ENCODE measurements around the gene CAPN5. TPM values are rescaled to one million over a fixed set of nuclear protein-coding genes. Genes with fewer than 3 reads are reported as not detected.

The CAPN5 gene
- total and polyA plus RNA-seq, 2 donors = 1.5 to 3.0 TPM

DNA sequence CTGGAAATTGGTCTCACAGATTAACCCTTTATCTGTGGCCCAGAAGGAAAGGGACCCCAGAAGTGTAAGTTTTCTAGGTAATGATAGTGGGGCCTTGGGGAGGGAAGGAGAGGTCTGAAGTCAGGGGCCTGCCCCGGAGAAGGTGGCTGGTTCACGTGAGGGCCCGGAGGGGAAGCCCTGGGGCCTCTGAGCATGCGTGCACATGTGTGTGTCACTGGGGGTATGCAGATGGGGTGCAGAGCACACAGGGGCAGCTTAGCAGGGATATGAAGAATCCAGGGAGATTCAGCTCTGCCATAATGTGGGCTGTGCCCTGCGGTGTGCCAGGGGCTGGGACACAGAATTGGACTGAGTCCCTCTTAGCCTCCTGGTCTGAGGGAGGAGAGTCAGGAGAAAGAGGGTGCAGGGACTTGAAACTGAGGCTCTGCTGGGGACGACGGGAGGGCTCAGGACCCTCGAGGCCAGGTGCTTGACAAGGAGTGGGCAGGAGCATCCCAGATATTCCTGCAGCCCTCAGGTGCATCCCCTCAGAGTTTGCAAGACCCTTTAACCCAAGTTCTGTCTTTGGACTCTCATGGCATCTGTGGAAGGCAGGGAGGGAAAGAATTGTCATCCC is 76.7 kb downstream of the CAPN5 start:
- Histone ChIP-seq H3K36me3 (ENCODE audit: control insufficient read depth in 2 of 2, insufficient read depth in 2 of 2, low read length in 1 of 2) (no peaks in the 10 kb centered on the region), H3K27me3 (ENCODE audit: control insufficient read depth in 2 of 2, insufficient read depth in 1 of 2, low read length in 1 of 2) (peaks cover 2 to 21% of the 10 kb centered on the region in 2 donors), H3K27ac (ENCODE audit: low read depth in 1 of 2, low read length in 1 of 2) (no peak overlapping the region), H3K4me1 (ENCODE audit: control insufficient read depth in 2 of 2, insufficient read depth in 2 of 2, low read length in 2 of 2) (peaks cover 11 to 20% of the 10 kb centered on the region in 2 donors), H3K9me3 (ENCODE audit: control insufficient read depth in 2 of 2, insufficient read depth in 1 of 2, low read length in 1 of 2) (peaks cover 0 to 3% of the 10 kb centered on the region in 2 donors), H3K4me3 (ENCODE audit: low read length in 2 of 2) (no peak overlapping the region)
- WGBS = 97% methylated on average over 8 of the region's 8 CpGs
- DNase-seq (ENCODE audit: low read depth in 6 of 9, low spot score in 9 of 9) = no peak

DNA sequence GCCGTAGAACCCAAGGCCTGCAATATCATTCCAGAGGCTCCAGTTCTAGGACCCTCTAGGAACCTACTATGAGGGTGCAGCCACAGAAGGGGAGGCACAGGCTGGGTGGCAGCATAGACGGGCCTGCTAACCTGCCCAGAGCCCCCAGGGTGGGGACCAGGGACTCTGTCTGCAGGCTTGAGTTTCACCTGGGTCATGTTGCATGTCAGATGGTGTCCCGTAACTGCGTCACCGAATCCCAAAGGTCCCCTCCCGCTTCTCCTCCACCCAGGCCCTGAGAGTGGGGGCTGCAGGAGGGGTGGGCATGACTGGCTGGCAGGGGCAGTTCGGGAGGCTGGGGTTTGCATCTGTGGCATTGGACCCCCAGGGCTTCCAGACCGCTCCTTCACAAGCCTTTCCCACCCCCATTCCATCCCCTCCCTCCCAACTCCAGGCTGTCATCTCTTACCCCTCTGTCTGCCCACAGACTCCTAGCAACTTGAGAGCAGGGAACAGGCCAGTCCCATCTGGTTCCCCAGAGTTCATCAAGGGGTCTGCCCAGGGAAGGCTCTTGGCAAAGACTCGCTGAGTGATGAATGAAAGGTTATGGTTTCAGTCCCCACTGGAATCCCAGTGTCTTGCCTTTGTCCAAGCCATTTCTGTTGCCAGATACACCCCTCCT is 77.6 kb downstream of the CAPN5 start:
- peaks cover 16 to 27% of the 10 kb centered on the region in 2 donors for H3K4me1 ChIP-seq (ENCODE audit: control insufficient read depth in 2 of 2, insufficient read depth in 2 of 2, low read length in 2 of 2)
- no peaks in the 10 kb centered on the region for H3K36me3 ChIP-seq (ENCODE audit: control insufficient read depth in 2 of 2, insufficient read depth in 2 of 2, low read length in 1 of 2)
- WGBS = 98% methylated on average over 9 of the region's 9 CpGs
- H3K4me3 ChIP-seq (ENCODE audit: low read length in 2 of 2) = no peak overlapping the region
- peaks cover under 1 to 12% of the 10 kb centered on the region in 2 donors for H3K27me3 ChIP-seq (ENCODE audit: control insufficient read depth in 2 of 2, insufficient read depth in 1 of 2, low read length in 1 of 2)
- no peak overlapping the region for H3K27ac ChIP-seq (ENCODE audit: low read depth in 1 of 2, low read length in 1 of 2)
- DNase-seq (ENCODE audit: low read depth in 6 of 9, low spot score in 9 of 9) = no peak
- H3K9me3 ChIP-seq (ENCODE audit: control insufficient read depth in 2 of 2, insufficient read depth in 1 of 2, low read length in 1 of 2) = no peaks in the 10 kb centered on the region

DNA sequence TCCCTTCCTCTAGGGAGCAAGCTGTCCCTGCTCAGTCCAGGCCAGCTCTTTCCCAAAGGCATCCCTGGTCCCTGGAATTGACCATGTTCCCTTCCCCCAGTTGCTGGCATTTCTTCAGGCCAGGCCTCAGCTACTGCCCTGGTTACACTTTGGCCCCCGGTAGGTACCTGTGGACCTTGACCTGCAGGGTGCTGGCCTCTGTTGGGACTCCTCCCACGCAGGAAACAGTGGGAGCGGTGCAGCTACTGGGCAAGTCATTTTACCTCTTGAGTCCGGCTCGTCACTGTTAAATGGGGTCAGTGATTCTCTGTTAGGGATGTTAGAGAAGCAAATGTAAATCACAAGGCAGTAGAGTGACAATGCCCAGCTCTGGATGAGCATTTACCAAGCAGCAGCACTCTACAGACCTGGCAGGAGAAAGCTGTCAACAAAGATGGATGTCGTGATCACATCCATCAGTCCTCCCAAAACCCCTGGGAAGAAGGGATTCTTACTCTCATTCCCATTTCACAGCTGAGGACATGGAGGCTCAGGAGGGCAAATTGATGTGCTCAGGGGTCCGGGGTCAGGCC is 78.2 kb downstream of the CAPN5 start:
- H3K4me1 ChIP-seq (ENCODE audit: control insufficient read depth in 2 of 2, insufficient read depth in 2 of 2, low read length in 2 of 2) = peaks cover 16 to 33% of the 10 kb centered on the region in 2 donors
- DNase-seq (ENCODE audit: low read depth in 6 of 9, low spot score in 9 of 9) = no peak
- no peak overlapping the region for H3K4me3 ChIP-seq (ENCODE audit: low read length in 2 of 2)
- no peaks in the 10 kb centered on the region for H3K36me3 ChIP-seq (ENCODE audit: control insufficient read depth in 2 of 2, insufficient read depth in 2 of 2, low read length in 1 of 2)
- no peak overlapping the region for H3K27ac ChIP-seq (ENCODE audit: low read depth in 1 of 2, low read length in 1 of 2)
- H3K9me3 ChIP-seq (ENCODE audit: control insufficient read depth in 2 of 2, insufficient read depth in 1 of 2, low read length in 1 of 2) = no peaks in the 10 kb centered on the region
- H3K27me3 ChIP-seq (ENCODE audit: control insufficient read depth in 2 of 2, insufficient read depth in 1 of 2, low read length in 1 of 2) = peaks cover 0 to 9% of the 10 kb centered on the region in 2 donors
- WGBS = 97% methylated on average over 7 of the region's 7 CpGs

DNA sequence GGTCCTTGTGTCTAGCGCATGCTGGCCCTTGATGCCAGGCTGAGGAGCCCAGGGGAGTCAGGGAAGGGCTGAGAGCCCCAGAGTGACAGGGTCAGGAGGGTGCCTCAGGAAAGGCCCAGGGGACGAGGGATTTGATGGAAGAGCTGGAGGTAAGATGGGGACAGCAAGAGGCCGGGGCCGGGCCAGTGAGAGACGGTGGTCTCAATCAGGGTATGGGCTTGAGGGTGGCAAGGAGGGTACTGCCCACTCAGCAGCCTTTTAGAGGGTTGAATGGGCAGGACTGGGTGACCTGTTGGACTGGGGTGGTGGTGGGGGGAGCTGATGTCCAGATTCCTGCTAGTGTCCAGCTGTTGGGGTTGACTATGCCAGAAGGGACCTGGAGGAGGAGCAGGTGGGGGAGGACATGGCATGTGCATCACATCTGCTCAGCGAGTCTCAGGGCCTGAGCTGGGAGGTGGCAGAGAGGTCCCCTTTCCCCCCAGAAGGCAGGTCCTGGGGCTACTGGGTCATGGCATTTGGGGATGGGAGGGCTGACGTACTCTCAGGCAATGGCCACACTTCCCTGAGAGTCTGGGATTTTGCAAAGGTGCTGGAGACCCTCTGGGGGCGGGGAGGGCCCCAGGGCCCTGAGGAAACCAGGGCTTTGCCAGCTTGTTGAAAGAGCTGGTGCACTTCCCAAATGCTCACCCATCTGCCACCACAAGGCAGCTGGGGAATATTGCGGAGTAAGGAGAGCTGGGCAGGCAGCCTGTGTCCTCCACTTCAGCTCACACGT is 79.7 kb downstream of the CAPN5 start:
- no peak overlapping the region for H3K27ac ChIP-seq (ENCODE audit: low read depth in 1 of 2, low read length in 1 of 2)
- H3K27me3 ChIP-seq (ENCODE audit: control insufficient read depth in 2 of 2, insufficient read depth in 1 of 2, low read length in 1 of 2) = peaks cover 0 to 6% of the 10 kb centered on the region in 2 donors
- no peak overlapping the region for H3K4me3 ChIP-seq (ENCODE audit: low read length in 2 of 2)
- H3K4me1 ChIP-seq (ENCODE audit: control insufficient read depth in 2 of 2, insufficient read depth in 2 of 2, low read length in 2 of 2) = peaks cover 16 to 39% of the 10 kb centered on the region in 2 donors
- no peaks in the 10 kb centered on the region for H3K9me3 ChIP-seq (ENCODE audit: control insufficient read depth in 2 of 2, insufficient read depth in 1 of 2, low read length in 1 of 2)
- WGBS = 95% methylated on average over 10 of the region's 10 CpGs
- no peaks in the 10 kb centered on the region for H3K36me3 ChIP-seq (ENCODE audit: control insufficient read depth in 2 of 2, insufficient read depth in 2 of 2, low read length in 1 of 2)
- no peak for DNase-seq (ENCODE audit: low read depth in 6 of 9, low spot score in 9 of 9)

DNA sequence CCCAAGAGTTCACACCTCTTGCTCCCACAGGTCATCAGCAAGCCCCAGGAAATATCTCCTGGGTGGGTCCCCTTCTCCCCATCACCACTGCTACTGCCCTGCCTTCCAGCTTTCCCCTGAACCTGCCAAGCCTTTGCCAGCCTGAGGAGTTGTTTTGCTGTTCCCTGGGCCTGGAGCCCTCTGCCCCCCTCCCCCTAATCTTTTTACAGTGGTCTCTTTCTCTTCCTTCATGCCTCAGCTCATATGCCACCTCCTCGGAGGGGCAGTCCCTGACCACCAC is 80.2 kb downstream of the CAPN5 start:
- Histone ChIP-seq H3K4me3 (ENCODE audit: low read length in 2 of 2) (no peak overlapping the region), H3K36me3 (ENCODE audit: control insufficient read depth in 2 of 2, insufficient read depth in 2 of 2, low read length in 1 of 2) (no peaks in the 10 kb centered on the region), H3K27me3 (ENCODE audit: control insufficient read depth in 2 of 2, insufficient read depth in 1 of 2, low read length in 1 of 2) (peaks cover 0 to 6% of the 10 kb centered on the region in 2 donors), H3K9me3 (ENCODE audit: control insufficient read depth in 2 of 2, insufficient read depth in 1 of 2, low read length in 1 of 2) (no peaks in the 10 kb centered on the region), H3K4me1 (ENCODE audit: control insufficient read depth in 2 of 2, insufficient read depth in 2 of 2, low read length in 2 of 2) (peaks cover 18 to 44% of the 10 kb centered on the region in 2 donors), H3K27ac (ENCODE audit: low read depth in 1 of 2, low read length in 1 of 2) (no peak overlapping the region)
- DNase-seq (ENCODE audit: low read depth in 6 of 9, low spot score in 9 of 9) = no peak
- WGBS = 42% methylated on average over 1 of the region's 1 CpG

DNA sequence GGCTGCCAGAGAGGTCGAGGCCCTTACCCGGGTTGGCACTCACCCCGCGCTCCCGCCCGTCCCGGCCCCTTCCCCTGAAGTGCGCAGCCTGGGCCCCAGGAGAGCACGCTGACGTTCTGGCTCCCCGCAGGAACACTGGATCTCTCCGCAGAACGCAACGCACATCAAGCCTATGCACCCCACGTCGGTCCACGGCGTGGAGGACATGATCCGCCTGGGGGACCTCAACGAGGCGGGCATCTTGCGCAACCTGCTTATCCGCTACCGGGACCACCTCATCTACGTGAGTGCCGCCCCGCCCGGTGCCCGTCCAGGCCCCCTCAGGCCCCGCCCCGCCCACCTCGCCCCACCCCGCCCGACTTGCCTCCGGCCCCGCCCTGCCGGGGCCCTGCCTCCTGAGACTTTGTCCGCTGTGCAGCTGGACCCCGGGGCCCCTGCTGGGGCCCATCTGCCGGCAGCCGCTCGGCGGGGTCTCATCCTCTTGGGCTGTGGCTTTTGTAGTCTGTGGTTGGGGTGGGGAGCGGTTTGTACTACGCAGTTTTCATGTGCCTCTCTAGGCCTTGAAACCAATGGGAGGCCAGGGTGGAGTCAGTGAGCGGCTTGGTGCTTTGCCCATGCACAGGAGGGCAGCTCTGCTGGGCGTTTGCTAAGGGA is 81.0 kb downstream of the CAPN5 start:
- peaks cover 0 to 6% of the 10 kb centered on the region in 2 donors for H3K27me3 ChIP-seq (ENCODE audit: control insufficient read depth in 2 of 2, insufficient read depth in 1 of 2, low read length in 1 of 2)
- no peaks in the 10 kb centered on the region for H3K9me3 ChIP-seq (ENCODE audit: control insufficient read depth in 2 of 2, insufficient read depth in 1 of 2, low read length in 1 of 2)
- H3K4me3 ChIP-seq (ENCODE audit: low read length in 2 of 2) = peak overlapping the region; percentile 16 to 25
- peaks cover 24 to 47% of the 10 kb centered on the region in 2 donors for H3K4me1 ChIP-seq (ENCODE audit: control insufficient read depth in 2 of 2, insufficient read depth in 2 of 2, low read length in 2 of 2)
- peak overlapping the region in 1 of 2 donors; percentile 26 for H3K27ac ChIP-seq (ENCODE audit: low read depth in 1 of 2, low read length in 1 of 2)
- DNase-seq (ENCODE audit: low read depth in 6 of 9, low spot score in 9 of 9) = peak in 7 of 9 donors; percentile 34 to 80 (median 56)
- no peaks in the 10 kb centered on the region for H3K36me3 ChIP-seq (ENCODE audit: control insufficient read depth in 2 of 2, insufficient read depth in 2 of 2, low read length in 1 of 2)
- 25% methylated on average over 47 of the region's 47 CpGs for WGBS

DNA sequence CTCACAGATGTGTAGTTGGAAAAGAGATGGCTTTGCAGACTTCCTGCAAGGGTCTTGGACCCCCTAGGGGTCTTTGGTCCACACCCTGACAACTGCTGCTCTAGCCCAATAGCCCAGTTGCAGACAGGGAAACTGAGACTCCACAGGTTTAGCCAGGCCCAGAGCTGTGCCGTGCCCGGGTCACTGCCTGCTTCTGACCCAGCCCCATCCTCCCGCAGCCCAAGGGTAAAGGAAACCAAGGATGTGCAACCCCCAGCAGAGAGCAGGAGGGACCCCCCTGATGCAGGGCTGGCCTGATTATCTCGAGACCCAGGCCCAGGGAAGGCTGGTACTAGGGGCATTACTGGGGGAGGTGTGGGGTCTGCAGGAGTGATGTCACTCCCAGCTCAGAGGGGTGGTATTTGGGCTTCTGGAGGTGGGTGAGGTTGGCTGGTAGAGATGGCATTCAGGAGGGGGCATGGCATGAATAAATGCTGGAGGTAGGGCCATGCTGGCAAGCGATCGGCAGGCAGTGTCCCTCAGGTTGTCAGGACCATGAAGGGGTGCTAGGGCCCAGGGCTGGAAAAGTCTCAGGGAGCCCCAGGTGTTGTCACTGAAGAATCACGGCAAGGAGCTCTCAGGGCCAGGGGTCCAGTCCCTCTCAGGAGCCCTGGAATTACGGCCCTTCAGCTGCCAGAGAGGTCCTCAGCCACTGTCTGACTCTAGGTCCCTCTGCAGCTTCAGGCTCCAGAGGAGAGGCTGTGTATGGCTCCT is 82.4 kb downstream of the CAPN5 start:
- no peak overlapping the region for H3K4me3 ChIP-seq (ENCODE audit: low read length in 2 of 2)
- no peaks in the 10 kb centered on the region for H3K9me3 ChIP-seq (ENCODE audit: control insufficient read depth in 2 of 2, insufficient read depth in 1 of 2, low read length in 1 of 2)
- no peaks in the 10 kb centered on the region for H3K36me3 ChIP-seq (ENCODE audit: control insufficient read depth in 2 of 2, insufficient read depth in 2 of 2, low read length in 1 of 2)
- H3K27me3 ChIP-seq (ENCODE audit: control insufficient read depth in 2 of 2, insufficient read depth in 1 of 2, low read length in 1 of 2) = peaks cover 0 to 6% of the 10 kb centered on the region in 2 donors
- WGBS = 98% methylated on average over 8 of the region's 8 CpGs
- no peak for DNase-seq (ENCODE audit: low read depth in 6 of 9, low spot score in 9 of 9)
- no peak overlapping the region for H3K27ac ChIP-seq (ENCODE audit: low read depth in 1 of 2, low read length in 1 of 2)
- H3K4me1 ChIP-seq (ENCODE audit: control insufficient read depth in 2 of 2, insufficient read depth in 2 of 2, low read length in 2 of 2) = peaks cover 27 to 60% of the 10 kb centered on the region in 2 donors

DNA sequence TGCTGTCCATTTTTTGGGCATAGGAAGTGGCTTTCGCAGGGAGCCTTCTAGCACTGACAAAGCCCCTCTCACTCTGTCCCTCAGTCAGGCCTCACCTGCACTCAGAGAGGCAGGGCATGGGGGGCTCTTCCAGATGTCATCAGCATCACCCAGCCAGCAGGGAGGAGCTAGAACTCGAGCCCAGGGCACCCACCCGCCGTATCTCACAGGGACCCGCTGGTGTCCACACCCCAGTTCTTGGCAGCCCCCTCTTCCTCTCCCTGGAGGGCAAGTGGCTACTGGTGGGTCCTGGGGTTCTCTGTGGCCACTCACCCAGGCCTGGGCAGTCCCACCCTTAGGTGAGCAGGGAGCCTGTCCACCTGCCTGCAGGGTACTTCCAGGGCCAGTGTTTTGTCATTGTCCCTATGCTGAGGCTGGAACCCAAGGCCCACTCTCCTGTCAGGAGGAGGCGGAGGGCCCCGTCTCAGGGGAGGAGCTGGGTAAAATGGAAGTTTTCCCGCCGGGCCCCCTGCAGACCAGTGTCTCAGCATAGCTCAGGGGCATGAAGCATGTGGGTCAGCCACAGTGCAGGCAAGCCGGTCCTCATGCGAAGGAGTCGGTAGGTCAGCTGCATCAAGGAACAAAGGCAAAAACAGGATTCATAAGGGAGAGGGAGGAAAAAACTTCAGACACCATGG is 83.1 kb downstream of the CAPN5 start:
- no peak overlapping the region for H3K4me3 ChIP-seq (ENCODE audit: low read length in 2 of 2)
- H3K9me3 ChIP-seq (ENCODE audit: control insufficient read depth in 2 of 2, insufficient read depth in 1 of 2, low read length in 1 of 2) = no peaks in the 10 kb centered on the region
- H3K36me3 ChIP-seq (ENCODE audit: control insufficient read depth in 2 of 2, insufficient read depth in 2 of 2, low read length in 1 of 2) = no peaks in the 10 kb centered on the region
- WGBS = 90% methylated on average over 12 of the region's 12 CpGs
- H3K27me3 ChIP-seq (ENCODE audit: control insufficient read depth in 2 of 2, insufficient read depth in 1 of 2, low read length in 1 of 2) = peaks cover 0 to 6% of the 10 kb centered on the region in 2 donors
- no peak for DNase-seq (ENCODE audit: low read depth in 6 of 9, low spot score in 9 of 9)
- peaks cover 27 to 65% of the 10 kb centered on the region in 2 donors for H3K4me1 ChIP-seq (ENCODE audit: control insufficient read depth in 2 of 2, insufficient read depth in 2 of 2, low read length in 2 of 2)
- H3K27ac ChIP-seq (ENCODE audit: low read depth in 1 of 2, low read length in 1 of 2) = no peak overlapping the region

Measured in thymus (tissue), 11 donors.